Measurements from ENCODE around the gene NTRK1.

NTRK1 gene

DNA sequence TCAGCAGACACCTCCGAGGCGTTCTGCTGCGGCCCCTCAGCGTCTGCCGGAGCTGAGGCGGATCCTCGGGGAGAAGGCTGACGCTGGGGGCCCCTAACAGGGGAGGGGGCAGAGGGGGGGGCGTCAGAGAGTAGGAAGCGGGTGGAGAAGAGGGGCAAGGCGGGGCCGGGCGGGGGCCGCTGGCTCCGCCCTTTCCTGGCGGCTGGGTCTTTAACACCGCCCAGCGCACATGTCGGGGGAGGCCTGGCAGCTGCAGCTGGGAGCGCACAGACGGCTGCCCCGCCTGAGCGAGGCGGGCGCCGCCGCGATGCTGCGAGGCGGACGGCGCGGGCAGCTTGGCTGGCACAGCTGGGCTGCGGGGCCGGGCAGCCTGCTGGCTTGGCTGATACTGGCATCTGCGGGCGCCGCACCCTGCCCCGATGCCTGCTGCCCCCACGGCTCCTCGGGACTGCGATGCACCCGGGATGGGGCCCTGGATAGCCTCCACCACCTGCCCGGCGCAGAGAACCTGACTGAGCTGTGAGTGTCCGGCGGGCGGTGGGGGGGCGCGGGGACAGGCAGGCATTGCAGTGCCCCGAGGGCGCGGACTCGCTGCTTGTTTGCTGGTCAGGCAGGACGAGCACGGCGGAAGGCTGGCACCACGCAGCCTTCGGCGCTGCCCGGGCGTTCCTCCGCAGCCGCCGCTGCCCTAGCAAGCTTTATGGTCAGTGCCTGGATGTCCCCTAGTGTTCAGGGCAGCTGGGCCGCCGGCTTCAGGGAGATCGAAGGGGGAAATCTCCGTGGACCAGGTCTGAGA, at the start of gene NTRK1:
Gene NTRK1 (plus strand): TSS at position 238 of the 796 bp plus-strand sequence. CDS start 70 bp downstream, at position 308.
- DNase-seq (ENCODE audit: low spot score) = peak; percentile 84
- in situ Hi-C loops (cut with MboI; ENCODE audit: low sequenced_read_pairs, unreplicated experiment) = no loop called here
- TF ChIP-seq CTCF (IDR thresholded peaks at IDR 0.05; ENCODE audit: borderline replicate concordance, control extremely low read depth, extremely low read depth, insufficient read depth, missing control alignments) = no peak

DNA sequence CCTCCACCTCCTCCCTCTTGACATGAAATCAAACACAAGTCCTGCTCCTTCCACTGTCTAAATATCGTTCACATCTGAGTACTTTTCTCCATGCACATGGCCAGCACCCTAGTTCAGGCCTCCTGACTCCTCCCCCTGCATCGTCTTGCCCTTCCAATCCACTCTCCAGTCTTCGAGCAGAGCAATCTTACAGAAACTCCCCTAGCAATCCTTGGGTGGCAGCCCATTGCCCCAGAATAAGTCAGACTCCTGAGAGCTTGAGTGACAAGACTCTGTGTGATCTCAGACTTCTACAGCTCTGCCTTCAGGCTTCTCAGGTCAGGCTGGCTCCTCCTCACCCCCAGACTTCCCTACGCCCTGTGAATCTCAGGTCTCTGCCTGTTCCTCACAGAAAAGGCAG, 49.5 kb upstream of the NTRK1 start:
- in situ Hi-C loops (cut with MboI; ENCODE audit: low sequenced_read_pairs, unreplicated experiment) = no loop called here
- no peak for TF ChIP-seq CTCF (IDR thresholded peaks at IDR 0.05; ENCODE audit: borderline replicate concordance, control extremely low read depth, extremely low read depth, insufficient read depth, missing control alignments)
- DNase-seq (ENCODE audit: low spot score) = no peak

DNA sequence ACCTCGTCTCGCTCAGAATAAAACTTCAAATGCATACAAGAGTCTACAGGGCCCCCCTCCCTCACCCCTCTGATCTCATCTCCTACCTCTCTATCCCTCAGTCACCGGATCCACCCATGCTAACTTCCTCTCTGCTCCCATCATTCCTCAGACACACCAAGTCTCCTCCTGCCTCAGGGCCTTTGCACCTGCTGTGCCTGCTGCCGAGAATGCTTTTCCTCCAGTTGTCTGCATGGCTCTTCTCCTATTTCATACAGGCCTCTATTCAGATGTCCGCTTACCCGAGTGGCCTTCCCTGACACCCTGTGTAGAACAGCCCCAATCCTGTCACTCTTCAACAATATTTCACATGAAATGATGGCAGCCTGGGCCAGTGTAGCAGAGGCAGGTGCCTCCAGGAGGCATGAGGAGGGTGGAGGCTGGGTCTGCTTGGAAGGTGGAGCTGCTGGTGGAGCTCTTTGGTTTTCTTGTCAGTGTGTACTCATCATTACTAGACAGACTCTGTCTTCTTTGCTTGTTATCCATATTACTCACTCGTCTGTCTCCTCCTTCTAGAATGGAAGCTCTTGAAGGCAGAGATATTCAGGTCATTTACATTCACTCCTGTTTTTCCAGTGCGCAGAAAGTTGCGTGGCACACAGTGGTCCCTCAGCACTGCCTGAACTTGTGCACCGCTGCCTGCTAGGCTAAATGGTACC, 48.2 kb upstream of the NTRK1 start:
- in situ Hi-C loops (cut with MboI; ENCODE audit: low sequenced_read_pairs, unreplicated experiment) = no loop called here
- no peak for TF ChIP-seq CTCF (IDR thresholded peaks at IDR 0.05; ENCODE audit: borderline replicate concordance, control extremely low read depth, extremely low read depth, insufficient read depth, missing control alignments)

GRCh38 chr1:156813298-156813697, 47.4 kb upstream of the NTRK1 start:
- DNase-seq (ENCODE audit: low spot score) = no peak
- in situ Hi-C loops (cut with MboI; ENCODE audit: low sequenced_read_pairs, unreplicated experiment) = no loop called here
- no peak for TF ChIP-seq CTCF (IDR thresholded peaks at IDR 0.05; ENCODE audit: borderline replicate concordance, control extremely low read depth, extremely low read depth, insufficient read depth, missing control alignments)

More for the DNA sequence above, 48.2 kb upstream of the NTRK1 start:
- no peak for DNase-seq (ENCODE audit: low spot score)

DNA sequence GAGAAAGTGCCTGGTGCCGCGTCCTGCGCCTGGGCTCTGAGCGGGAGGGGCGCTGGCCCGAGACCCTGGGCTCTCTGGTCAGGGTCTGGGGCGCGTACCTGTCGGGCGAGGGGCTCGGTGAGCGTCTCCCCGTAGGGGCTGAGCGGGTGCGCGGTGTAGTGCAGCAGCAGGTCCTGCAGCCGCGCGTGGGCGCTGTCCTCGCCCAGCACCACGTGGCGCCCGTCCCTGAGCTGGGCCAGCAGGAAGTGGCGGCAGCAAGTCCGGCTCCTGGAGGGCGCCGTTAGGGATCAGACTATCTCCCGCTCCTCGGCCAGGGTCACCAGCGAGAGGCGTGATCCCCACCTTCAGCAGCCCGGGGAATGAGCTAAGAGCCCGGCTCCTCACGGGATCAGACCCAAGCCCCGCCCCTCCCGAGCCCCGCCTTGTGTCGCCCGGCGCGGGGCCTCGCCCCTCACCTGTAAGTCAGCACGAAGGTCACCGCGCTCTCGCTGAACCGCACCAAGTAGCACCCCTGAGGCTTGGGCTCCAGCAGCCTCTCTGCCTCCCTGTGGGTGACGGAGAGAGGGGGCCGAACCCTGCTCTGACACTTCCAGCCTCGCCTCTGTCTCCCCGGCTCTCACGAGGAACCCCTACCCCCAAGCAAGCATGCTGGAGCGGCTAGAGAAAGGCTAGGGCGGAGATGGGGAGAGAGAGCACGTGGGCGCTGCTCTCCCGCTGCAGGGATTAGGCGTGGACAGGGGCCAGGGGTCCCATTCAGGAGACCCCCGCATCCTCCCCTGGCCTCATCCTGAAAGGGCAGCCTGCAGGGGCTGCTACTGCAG, 46.7 kb upstream of the NTRK1 start:
- in situ Hi-C loops (cut with MboI; ENCODE audit: low sequenced_read_pairs, unreplicated experiment) = no loop called here
- TF ChIP-seq CTCF (IDR thresholded peaks at IDR 0.05; ENCODE audit: borderline replicate concordance, control extremely low read depth, extremely low read depth, insufficient read depth, missing control alignments) = peak; percentile 66
- DNase-seq (ENCODE audit: low spot score) = peak; percentile 87

GRCh38 chr1:156814571-156815260, 45.9 kb upstream of the NTRK1 start:
- in situ Hi-C loops (cut with MboI; ENCODE audit: low sequenced_read_pairs, unreplicated experiment) = no loop called here
- no peak for DNase-seq (ENCODE audit: low spot score)

More at GRCh38 chr1:156814571-156815260, 45.9 kb upstream of the NTRK1 start:
- no peak for TF ChIP-seq CTCF (IDR thresholded peaks at IDR 0.05; ENCODE audit: borderline replicate concordance, control extremely low read depth, extremely low read depth, insufficient read depth, missing control alignments)
